ENCODE results near the gene RAC2.

RAC2 gene

GRCh38 chr22:37275622-37276021 lies 31.6 kb upstream of the RAC2 start:
- no peak for DNase-seq (ENCODE audit: low spot score)

GRCh38 chr22:37275134-37275533 lies 31.1 kb upstream of the RAC2 start:
- no peak for DNase-seq (ENCODE audit: low spot score)

DNA sequence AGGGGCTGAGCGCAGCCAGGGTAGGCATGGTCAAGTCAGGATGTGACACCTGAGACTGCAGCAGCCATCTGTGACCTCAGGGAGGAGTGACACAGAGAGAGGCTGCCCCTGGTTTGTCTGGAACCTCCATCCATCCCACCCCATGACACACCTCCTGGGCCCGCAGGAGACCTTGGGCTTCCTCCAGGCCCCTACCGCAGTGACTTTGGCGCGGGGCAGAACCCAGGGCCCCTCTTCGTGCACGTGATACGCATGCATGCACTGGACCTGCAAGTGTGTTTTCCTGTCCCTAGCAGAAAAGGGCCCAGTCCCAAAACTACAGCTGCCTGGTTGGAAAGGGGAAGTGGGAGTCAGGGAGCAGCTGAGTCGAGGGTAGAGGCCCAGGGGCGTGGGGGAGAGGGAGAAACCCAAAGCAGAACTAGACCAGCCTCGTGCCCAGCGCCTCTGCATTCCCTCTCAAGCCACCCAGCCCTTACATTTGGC lies 30.4 kb upstream of the RAC2 start:
- DNase-seq (ENCODE audit: low spot score): no peak

DNA sequence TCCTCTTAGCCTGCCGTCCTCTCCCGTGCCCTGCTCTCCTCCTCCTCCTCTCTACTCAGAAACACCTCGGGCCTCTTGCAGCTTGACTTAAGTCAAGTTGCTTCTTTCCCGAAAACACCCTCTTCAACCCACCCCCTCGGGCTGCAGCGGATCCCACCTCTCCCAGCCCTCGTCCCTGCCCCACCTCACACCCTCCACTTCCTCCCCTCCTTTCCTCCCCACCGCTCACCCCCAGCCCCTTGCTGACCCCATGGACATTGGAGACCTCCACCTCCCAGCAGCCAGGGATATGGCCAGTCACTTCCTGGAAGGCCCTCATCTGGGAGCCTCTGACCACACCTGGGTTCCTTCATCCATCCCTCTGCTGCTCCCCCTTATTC lies 29.8 kb upstream of the RAC2 start:
- DNase-seq (ENCODE audit: low spot score): no peak

- DNase-seq (ENCODE audit: low spot score): peak; percentile 68
Measured at GRCh38 chr22:37273126-37273845, 29.2 kb upstream of the RAC2 start.

DNA sequence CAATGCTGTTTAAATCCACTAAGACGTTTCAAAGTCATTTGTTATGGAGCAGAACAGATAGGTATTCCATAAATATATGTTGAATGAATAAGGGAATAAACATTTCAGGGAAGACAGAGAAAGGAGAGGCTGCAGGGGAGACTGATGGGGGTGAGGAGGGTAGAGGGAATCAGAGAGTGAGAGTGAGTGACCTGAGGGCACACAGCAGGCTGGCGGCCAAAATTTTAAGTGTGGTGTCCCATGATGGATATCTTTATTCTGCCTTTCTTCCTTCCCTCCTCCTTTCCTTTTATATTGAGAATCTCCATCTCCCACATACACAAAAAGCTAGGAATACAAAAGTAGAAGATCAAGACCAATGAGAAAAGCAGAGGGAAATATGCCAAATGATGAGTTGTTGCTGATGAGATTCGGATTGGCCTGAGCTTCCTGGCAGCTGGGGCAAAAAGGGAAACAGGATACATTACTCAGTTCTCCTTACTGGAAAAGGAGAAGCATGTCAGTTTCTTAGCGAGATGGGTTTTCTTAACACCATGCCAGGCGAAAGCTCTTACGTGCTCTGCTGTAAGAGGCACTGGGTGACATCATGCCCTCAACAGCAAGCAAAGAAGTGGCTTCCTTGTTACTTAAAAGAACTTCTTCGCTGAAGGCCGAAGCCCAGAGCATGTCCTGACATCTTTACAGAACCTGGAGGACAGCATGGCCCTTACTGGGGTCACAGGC lies 27.0 kb upstream of the RAC2 start:
- no peak for DNase-seq (ENCODE audit: low spot score)

DNA sequence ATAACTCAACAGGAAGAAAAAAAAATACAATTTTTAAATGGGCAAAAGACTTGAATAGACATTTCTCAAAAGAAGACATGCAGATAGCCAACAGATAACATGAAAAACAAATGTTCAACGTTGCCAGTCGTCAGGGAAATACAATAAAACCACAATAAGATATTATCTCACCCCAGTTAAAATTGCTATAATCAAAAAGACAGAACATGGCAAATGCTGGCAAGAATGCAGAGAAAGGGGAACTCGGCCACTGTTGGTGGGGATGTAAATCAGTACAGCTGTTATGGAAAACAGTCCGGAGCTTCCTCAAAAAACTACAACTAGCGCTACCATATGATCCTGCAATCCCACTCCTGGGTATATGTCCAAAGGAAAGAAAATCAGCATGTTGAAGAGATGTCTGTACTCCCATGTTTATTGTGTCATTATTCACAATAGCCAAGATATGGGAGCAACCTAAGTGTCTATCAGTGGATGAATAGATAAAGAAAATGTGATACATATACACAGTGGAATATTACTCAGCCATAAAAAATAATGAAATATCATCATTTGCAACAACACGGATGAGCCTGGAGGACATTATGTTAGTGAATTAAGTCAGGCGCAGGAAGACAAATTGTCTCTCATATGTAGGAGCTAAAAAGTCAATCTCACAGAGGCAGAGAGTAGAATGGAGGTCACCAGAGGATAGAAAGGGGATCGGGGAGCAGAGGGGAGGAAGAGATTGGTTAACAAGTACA lies 26.0 kb upstream of the RAC2 start:
- DNase-seq (ENCODE audit: low spot score): no peak

- no peak for DNase-seq (ENCODE audit: low spot score)
Measured at GRCh38 chr22:37267661-37268413, 23.8 kb upstream of the RAC2 start.

DNA sequence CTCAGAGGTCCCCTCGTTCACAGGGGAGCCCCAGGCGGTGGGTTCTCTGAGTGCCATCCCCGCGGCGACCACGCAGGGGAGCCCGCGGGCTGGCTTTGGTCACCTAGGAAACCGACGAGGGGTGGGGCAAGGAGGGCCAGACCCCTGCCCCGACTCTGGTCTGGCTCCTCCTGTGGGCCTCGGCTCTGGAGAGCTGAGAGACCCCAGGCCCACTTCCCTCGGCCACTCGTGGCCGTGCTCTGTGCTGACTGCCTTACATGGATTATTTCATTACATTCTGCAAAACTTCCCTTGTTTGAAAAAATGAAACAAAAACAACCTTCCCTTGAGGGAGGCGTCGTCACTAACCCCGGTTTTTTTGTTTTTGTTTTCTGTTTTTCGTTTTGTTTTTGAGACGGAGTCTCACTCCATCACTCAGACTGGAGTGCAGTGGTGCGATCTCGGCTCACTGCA lies 23.1 kb upstream of the RAC2 start:
- DNase-seq (ENCODE audit: low spot score): peak; percentile 53

- no peak for DNase-seq (ENCODE audit: low spot score)
Measured at GRCh38 chr22:37266581-37267134, 22.6 kb upstream of the RAC2 start.

DNA sequence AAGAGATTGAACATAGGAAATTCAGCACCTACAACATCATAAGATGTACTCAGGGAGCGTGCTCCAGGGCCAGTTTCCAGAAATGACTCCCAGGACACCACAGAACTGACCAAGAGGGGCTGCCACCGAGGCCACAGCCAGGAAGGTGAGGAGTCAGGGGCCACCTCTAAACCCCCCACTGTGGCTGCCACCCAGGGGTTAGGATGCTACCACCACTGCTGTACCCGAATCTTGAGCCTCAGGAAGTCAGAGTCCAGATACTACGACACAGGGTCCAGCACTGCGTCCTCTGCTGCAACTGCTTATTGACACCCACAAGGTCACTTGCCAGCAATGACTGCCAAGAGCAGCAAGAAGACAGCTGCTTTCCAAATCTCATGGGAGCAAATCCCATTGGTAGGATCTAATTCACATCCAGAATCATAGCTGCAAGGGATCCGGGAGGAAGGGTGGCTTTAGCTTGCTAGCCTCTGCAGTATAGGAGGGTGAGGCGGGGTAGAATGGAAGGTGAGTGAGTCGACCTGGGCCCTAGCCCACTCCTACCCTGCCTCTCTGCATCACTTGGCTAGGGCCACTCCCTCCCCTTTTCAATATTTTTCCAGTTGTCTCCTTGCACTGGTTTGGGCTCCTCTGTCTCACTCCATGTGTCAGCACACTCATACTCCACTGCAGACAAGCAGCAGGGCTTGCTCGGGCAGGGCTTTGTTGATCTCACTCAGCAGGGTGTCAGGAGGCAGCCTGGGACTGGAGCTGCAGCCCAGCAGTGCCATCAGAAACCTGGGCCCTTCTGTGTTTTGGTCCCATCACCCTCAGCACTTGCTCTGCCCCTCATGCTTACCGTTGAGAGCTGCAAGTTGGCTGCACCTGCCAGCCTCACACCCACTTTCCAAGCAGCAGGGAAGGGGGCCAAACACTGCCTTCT lies 20.2 kb upstream of the RAC2 start:
- DNase-seq (ENCODE audit: low spot score): no peak

DNA sequence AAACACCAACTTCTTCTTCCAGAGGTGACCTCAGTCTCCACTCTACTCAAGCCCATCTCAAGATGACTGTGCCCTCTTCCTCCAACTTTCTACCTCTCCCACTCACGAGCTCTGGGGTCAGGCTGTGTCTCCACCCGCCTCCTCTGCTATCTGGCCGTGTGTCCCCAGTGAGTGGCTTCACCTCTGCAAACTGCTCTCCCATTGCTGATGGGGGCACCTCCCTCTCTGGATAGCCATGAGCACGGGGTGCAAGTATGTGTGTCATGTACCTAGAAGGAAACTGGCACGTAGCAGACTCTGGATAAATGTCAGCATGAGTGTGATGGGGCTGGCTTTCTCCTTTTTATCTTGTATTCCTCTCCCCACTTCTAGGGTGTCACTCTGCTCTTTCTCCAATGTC lies 18.3 kb upstream of the RAC2 start:
- DNase-seq (ENCODE audit: low spot score): no peak

- peak; percentile 77 for DNase-seq (ENCODE audit: low spot score)
Measured at GRCh38 chr22:37260901-37261336, 16.9 kb upstream of the RAC2 start.

- no peak for DNase-seq (ENCODE audit: low spot score)
Measured at GRCh38 chr22:37260155-37260795, 16.2 kb upstream of the RAC2 start.

DNA sequence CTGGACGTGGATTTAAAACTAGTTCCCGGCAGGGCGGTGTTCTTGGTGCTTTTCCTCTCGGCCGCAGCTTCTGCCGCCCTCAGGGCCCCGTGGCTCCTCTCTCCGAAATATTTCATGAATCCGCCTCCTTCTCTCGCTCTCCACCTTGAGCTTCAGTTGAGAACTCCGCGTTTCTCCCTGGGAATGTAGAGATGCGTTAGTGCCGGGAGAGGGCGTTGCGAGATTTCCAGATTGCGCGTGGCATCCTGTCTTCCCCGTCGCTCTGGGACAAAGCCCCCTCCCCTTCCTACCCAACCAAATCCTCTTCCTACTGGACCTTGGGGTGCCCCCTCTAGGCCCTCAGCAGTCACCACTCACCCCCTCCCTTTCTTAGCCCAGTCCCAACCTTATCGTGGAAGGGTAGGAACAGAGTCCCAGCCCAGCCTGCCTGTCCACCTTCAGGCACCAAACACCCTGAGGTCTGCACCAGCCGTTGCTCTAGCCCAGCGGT lies 15.5 kb upstream of the RAC2 start:
- DNase-seq (ENCODE audit: low spot score): peak; percentile 52

GRCh38 chr22:37258753-37259401 lies 14.8 kb upstream of the RAC2 start:
- DNase-seq (ENCODE audit: low spot score): no peak

GRCh38 chr22:37258005-37258752 lies 14.1 kb upstream of the RAC2 start:
- DNase-seq (ENCODE audit: low spot score): no peak

- no peak for DNase-seq (ENCODE audit: low spot score)
Measured at GRCh38 chr22:37256075-37256726, 12.1 kb upstream of the RAC2 start.

Data from AG08395 (cell line).